Measurements from ENCODE around the gene GRB2. TPM values are rescaled to one million over a fixed set of nuclear protein-coding genes. Genes with fewer than 3 reads are reported as not detected.

Gene GRB2
- total RNA-seq (2021) (82.9 to 93.3 TPM (median 92.6 TPM) in 3 replicates), Bru-seq, nascent RNA (percentile 78 among the genes with signal in this experiment)
- long read RNA-seq, experiment 1, transcript GRB2-205 (5 exons, 3,182 nt), result minor isoform, 112 of 636 reads
- long read RNA-seq, experiment 1, transcript GRB2-202 (6 exons, 3,248 nt), result major isoform, 438 of 636 reads
- long read RNA-seq, experiment 1, partial matches to known transcripts, result 25 of 636 reads
- long read RNA-seq, experiment 1, other reads (novel, unspliced or antisense), result 58 of 636 reads
- long read RNA-seq, experiment 2, transcript GRB2-205 (5 exons, 3,182 nt), result minor isoform, 7 of 128 reads
- long read RNA-seq, experiment 2, transcript GRB2-202 (6 exons, 3,248 nt), result major isoform, 44 of 128 reads
- long read RNA-seq, experiment 2, partial matches to known transcripts, result 64 of 128 reads
- long read RNA-seq, experiment 2, other reads (novel, unspliced or antisense), result 12 of 128 reads
- long read RNA-seq, experiment 3, transcript GRB2-205 (5 exons, 3,182 nt), result major isoform, 20 of 29 reads
- long read RNA-seq, experiment 3, partial matches to known transcripts, result 2 of 29 reads
- long read RNA-seq, experiment 3, other reads (novel, unspliced or antisense), result 5 of 29 reads

- POLR2A ChIA-PET, result interaction anchor here (0.5 to 1.4 kb wide), 9 partner anchors 8 to 135 kb away, joined by 3 to 11 read pairs (median 3); partner anchors contain the start of genes MIF4GD, SLC25A19 and TMEM94
- H3K27me3 Mint-ChIP-seq (ENCODE audit: low read depth), result peaks cover 3% of the 10 kb centered on the region; the same call in 1 of the 2 replicates
- peak within 1 kb of the TSS; percentile 87 for H3K4me3 Mint-ChIP-seq
- no peaks in the 10 kb centered on the region for H3K9me3 Mint-ChIP-seq
- peaks cover 2% of the 10 kb centered on the region; the same call in 1 of the 2 replicates for H3K36me3 Mint-ChIP-seq
- peak; percentile 88 for ATAC-seq
- no peak within 1 kb of the TSS for H3K27ac Mint-ChIP-seq
- H3K4me1 Mint-ChIP-seq, result peaks cover 15% of the 10 kb centered on the region
- CTCF ChIA-PET, result interaction anchor here (0.5 to 2.8 kb wide), 18 partner anchors 11 to 450 kb away, joined by 3 to 32 read pairs (median 4); partner anchors contain the start of genes GGA3, MIF4GD, MRPS7 and SLC25A19
- peak; percentile 99 for DNase-seq (ENCODE audit: low spot score)
- TF ChIP-seq SP1 (CRISPR knock-in tag; conservative IDR thresholded peaks at IDR 0.05) (peak; percentile 92), HMGXB4 (CRISPR knock-in tag; IDR thresholded peaks at IDR 0.05) (peak; percentile 67), ZNF671 (CRISPR knock-in tag; IDR thresholded peaks at IDR 0.05) (no peak), ZBTB43 (CRISPR knock-in tag; IDR thresholded peaks at IDR 0.05) (0 out of 2 replicates have a peak, but pooled peaks have one; percentile 17), GABPB1 (CRISPR knock-in tag; IDR thresholded peaks at IDR 0.05) (peak; percentile 62; the same call in 1 of the 2 replicates), ERG (CRISPR knock-in tag; IDR thresholded peaks at IDR 0.05) (no peak), CREM (CRISPR knock-in tag; IDR thresholded peaks at IDR 0.05) (no peak), FOXP1 (CRISPR knock-in tag; IDR thresholded peaks at IDR 0.05; ENCODE audit: borderline replicate concordance) (peak; percentile 81; the same call in 1 of the 2 replicates), EMX1 (CRISPR knock-in tag; IDR thresholded peaks at IDR 0.05) (no peak), TEAD1 (CRISPR knock-in tag; IDR thresholded peaks at IDR 0.05) (0 out of 2 replicates have a peak, but pooled peaks have one; percentile 36), ARID4B (CRISPR knock-in tag; IDR thresholded peaks at IDR 0.05; ENCODE audit: borderline replicate concordance) (peak; percentile 28; the same call in 1 of the 2 replicates), GRHL2 (CRISPR knock-in tag; IDR thresholded peaks at IDR 0.05; ENCODE audit: insufficient replicate concordance, severe bottlenecking) (no peak), USF2 (CRISPR knock-in tag; IDR thresholded peaks at IDR 0.05) (peak; percentile 34; the same call in 1 of the 2 replicates)
- TF ChIP-seq, protein P1, sequence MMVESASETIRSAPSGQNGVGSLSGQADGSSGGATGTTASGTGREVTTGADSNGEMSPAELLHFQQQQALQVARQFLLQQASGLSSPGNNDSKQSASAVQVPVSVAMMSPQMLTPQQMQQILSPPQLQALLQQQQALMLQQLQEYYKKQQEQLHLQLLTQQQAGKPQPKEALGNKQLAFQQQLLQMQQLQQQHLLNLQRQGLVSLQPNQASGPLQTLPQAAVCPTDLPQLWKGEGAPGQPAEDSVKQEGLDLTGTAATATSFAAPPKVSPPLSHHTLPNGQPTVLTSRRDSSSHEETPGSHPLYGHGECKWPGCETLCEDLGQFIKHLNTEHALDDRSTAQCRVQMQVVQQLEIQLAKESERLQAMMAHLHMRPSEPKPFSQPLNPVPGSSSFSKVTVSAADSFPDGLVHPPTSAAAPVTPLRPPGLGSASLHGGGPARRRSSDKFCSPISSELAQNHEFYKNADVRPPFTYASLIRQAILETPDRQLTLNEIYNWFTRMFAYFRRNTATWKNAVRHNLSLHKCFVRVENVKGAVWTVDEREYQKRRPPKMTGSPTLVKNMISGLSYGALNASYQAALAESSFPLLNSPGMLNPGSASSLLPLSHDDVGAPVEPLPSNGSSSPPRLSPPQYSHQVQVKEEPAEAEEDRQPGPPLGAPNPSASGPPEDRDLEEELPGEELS (CRISPR knock-in tag; IDR thresholded peaks at IDR 0.05), result 0 out of 2 replicates have a peak, but pooled peaks have one; percentile 48
- TF ChIP-seq, protein P2, sequence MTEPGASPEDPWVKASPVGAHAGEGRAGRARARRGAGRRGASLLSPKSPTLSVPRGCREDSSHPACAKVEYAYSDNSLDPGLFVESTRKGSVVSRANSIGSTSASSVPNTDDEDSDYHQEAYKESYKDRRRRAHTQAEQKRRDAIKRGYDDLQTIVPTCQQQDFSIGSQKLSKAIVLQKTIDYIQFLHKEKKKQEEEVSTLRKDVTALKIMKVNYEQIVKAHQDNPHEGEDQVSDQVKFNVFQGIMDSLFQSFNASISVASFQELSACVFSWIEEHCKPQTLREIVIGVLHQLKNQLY (CRISPR knock-in tag; IDR thresholded peaks at IDR 0.05), result no peak
- TF ChIP-seq, protein P3, sequence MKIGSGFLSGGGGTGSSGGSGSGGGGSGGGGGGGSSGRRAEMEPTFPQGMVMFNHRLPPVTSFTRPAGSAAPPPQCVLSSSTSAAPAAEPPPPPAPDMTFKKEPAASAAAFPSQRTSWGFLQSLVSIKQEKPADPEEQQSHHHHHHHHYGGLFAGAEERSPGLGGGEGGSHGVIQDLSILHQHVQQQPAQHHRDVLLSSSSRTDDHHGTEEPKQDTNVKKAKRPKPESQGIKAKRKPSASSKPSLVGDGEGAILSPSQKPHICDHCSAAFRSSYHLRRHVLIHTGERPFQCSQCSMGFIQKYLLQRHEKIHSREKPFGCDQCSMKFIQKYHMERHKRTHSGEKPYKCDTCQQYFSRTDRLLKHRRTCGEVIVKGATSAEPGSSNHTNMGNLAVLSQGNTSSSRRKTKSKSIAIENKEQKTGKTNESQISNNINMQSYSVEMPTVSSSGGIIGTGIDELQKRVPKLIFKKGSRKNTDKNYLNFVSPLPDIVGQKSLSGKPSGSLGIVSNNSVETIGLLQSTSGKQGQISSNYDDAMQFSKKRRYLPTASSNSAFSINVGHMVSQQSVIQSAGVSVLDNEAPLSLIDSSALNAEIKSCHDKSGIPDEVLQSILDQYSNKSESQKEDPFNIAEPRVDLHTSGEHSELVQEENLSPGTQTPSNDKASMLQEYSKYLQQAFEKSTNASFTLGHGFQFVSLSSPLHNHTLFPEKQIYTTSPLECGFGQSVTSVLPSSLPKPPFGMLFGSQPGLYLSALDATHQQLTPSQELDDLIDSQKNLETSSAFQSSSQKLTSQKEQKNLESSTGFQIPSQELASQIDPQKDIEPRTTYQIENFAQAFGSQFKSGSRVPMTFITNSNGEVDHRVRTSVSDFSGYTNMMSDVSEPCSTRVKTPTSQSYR (CRISPR knock-in tag; IDR thresholded peaks at IDR 0.05), result no peak
Observed at GRCh38 chr17:75405365-75406221, at the start of gene GRB2. Gene GRB2 (minus strand): TSS chr17:75405678. CDS start chr17:75393628, 12,050 bp downstream.
